ENCODE results near the gene CYP11A1. TPM values are rescaled to one million over a fixed set of nuclear protein-coding genes. Genes with fewer than 3 reads are reported as not detected.

The CYP11A1 gene
- total and polyA plus RNA-seq, 10 of the 15 experiments (the other 5 are each of a cell fraction or from before 2014, with no cell fraction given): 0.11 to 1.2 (median 0.23) TPM; not detected in 5

GRCh38 chr15:74384881-74385643 lies 17.6 kb upstream of the CYP11A1 start (continued):
- TF ChIP-seq EZH2 (IDR thresholded peaks at IDR 0.05; ENCODE audit: borderline replicate concordance, control insufficient read depth, low read depth, low read length) (no peak), BRCA1 (IDR thresholded peaks at IDR 0.05; ENCODE audit: low read depth, low read length) (no peak), PKNOX1 (IDR thresholded peaks at IDR 0.05) (0 out of 2 replicates have a peak, but pooled peaks have one; percentile 8), GATAD2B (conservative IDR thresholded peaks at IDR 0.05; ENCODE audit: low read depth) (peak; percentile 84), YY1 (IDR thresholded peaks at IDR 0.05; ENCODE audit: low read depth, low read length) (0 out of 2 replicates have a peak, but pooled peaks have one; percentile 7), SMC3 (IDR thresholded peaks at IDR 0.05; ENCODE audit: borderline replicate concordance, low read length) (no peak), ZSCAN29 (IDR thresholded peaks at IDR 0.05) (no peak), HDAC2 (IDR thresholded peaks at IDR 0.05) (no peak), STAT1 (conservative IDR thresholded peaks at IDR 0.05) (no peak), POLR2AphosphoS5 (IDR thresholded peaks at IDR 0.05; ENCODE audit: low read length) (peak; percentile 75; the same call in 1 of the 2 replicates), POU2F2 (IDR thresholded peaks at IDR 0.05; ENCODE audit: borderline replicate concordance, low read depth, low read length) (peak; percentile 70; the same call in 2 of the 3 replicates)
- TF ChIP-seq, protein P1, sequence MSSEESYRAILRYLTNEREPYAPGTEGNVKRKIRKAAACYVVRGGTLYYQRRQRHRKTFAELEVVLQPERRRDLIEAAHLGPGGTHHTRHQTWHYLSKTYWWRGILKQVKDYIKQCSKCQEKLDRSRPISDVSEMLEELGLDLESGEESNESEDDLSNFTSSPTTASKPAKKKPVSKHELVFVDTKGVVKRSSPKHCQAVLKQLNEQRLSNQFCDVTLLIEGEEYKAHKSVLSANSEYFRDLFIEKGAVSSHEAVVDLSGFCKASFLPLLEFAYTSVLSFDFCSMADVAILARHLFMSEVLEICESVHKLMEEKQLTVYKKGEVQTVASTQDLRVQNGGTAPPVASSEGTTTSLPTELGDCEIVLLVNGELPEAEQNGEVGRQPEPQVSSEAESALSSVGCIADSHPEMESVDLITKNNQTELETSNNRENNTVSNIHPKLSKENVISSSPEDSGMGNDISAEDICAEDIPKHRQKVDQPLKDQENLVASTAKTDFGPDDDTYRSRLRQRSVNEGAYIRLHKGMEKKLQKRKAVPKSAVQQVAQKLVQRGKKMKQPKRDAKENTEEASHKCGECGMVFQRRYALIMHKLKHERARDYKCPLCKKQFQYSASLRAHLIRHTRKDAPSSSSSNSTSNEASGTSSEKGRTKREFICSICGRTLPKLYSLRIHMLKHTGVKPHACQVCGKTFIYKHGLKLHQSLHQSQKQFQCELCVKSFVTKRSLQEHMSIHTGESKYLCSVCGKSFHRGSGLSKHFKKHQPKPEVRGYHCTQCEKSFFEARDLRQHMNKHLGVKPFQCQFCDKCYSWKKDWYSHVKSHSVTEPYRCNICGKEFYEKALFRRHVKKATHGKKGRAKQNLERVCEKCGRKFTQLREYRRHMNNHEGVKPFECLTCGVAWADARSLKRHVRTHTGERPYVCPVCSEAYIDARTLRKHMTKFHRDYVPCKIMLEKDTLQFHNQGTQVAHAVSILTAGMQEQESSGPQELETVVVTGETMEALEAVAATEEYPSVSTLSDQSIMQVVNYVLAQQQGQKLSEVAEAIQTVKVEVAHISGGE (CRISPR knock-in tag; IDR thresholded peaks at IDR 0.05): no peak
- TF ChIP-seq, protein P2, sequence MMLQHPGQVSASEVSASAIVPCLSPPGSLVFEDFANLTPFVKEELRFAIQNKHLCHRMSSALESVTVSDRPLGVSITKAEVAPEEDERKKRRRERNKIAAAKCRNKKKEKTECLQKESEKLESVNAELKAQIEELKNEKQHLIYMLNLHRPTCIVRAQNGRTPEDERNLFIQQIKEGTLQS (IDR thresholded peaks at IDR 0.05; ENCODE audit: borderline replicate concordance, extremely low read depth, low read depth, low read length): no peak
- TF ChIP-seq, protein P3, sequence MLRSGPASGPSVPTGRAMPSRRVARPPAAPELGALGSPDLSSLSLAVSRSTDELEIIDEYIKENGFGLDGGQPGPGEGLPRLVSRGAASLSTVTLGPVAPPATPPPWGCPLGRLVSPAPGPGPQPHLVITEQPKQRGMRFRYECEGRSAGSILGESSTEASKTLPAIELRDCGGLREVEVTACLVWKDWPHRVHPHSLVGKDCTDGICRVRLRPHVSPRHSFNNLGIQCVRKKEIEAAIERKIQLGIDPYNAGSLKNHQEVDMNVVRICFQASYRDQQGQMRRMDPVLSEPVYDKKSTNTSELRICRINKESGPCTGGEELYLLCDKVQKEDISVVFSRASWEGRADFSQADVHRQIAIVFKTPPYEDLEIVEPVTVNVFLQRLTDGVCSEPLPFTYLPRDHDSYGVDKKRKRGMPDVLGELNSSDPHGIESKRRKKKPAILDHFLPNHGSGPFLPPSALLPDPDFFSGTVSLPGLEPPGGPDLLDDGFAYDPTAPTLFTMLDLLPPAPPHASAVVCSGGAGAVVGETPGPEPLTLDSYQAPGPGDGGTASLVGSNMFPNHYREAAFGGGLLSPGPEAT (IDR thresholded peaks at IDR 0.05; ENCODE audit: low read depth): 0 out of 2 replicates have a peak, but pooled peaks have one; percentile 19
- TF ChIP-seq, protein P4, sequence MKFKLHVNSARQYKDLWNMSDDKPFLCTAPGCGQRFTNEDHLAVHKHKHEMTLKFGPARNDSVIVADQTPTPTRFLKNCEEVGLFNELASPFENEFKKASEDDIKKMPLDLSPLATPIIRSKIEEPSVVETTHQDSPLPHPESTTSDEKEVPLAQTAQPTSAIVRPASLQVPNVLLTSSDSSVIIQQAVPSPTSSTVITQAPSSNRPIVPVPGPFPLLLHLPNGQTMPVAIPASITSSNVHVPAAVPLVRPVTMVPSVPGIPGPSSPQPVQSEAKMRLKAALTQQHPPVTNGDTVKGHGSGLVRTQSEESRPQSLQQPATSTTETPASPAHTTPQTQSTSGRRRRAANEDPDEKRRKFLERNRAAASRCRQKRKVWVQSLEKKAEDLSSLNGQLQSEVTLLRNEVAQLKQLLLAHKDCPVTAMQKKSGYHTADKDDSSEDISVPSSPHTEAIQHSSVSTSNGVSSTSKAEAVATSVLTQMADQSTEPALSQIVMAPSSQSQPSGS (IDR thresholded peaks at IDR 0.05; ENCODE audit: low read length): no peak
- TF ChIP-seq, protein P5, sequence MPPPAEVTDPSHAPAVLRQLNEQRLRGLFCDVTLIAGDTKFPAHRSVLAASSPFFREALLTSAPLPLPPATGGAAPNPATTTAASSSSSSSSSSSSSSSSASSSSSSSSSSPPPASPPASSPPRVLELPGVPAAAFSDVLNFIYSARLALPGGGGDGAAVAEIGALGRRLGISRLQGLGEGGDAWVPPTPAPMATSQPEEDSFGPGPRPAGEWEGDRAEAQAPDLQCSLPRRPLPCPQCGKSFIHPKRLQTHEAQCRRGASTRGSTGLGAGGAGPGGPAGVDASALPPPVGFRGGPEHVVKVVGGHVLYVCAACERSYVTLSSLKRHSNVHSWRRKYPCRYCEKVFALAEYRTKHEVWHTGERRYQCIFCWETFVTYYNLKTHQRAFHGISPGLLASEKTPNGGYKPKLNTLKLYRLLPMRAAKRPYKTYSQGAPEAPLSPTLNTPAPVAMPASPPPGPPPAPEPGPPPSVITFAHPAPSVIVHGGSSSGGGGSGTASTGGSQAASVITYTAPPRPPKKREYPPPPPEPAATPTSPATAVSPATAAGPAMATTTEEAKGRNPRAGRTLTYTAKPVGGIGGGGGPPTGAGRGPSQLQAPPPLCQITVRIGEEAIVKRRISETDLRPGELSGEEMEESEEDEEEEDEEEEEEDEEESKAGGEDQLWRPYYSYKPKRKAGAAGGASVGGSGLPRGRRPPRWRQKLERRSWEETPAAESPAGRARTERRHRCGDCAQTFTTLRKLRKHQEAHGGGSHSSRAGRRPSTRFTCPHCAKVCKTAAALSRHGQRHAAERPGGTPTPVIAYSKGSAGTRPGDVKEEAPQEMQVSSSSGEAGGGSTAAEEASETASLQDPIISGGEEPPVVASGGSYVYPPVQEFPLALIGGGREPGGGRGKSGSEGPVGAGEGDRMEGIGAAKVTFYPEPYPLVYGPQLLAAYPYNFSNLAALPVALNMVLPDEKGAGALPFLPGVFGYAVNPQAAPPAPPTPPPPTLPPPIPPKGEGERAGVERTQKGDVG (CRISPR knock-in tag; IDR thresholded peaks at IDR 0.05): no peak
